H1 (cell line): ENCODE results near the gene MVP. TPM values are rescaled to one million over a fixed set of nuclear protein-coding genes. Genes with fewer than 3 reads are reported as not detected.
A peak's percentile ranks its signal among the peaks of the same experiment; 100 is the strongest.

Experiments
- CTCF ChIA-PET: fragments of 300-600 bp; sonication (Branson Sonifier 250); formaldehyde crosslinking; loops from one replicate; lab custom pipeline; 2021; ENCODE audit not compliant: partially characterized antibody; lab: Charles Lee
- POLR2A ChIA-PET: fragments of 300-600 bp; sonication (Branson Sonifier 250); formaldehyde crosslinking; loops from one replicate; lab custom pipeline; 2021; ENCODE audit warnings: inconsistent platforms; ENCODE audit not compliant: partially characterized antibody; lab: Charles Lee
- DNase-seq, 2 experiments: peaks; one replicate each; pipeline versions ENCODE4 v3.0.0 to v3.0.0-alpha.2; 2010 to 2022; ENCODE audit warnings: low spot score in 2 of 2, low read depth in 1 of 2, mixed read lengths in 1 of 2
- FAIRE-seq: peaks from 2 replicates; lab custom pipeline; 2011; peaks lifted over from hg19 to GRCh38; lab: Jason Lieb, UNC
- H2AFZ ChIP-seq: 2 replicates; pipeline ENCODE4 v1.8.1; 2012; ENCODE audit warnings: low read length, inconsistent platforms
- H2AK5ac ChIP-seq: 2 replicates; pipeline ENCODE4 v1.6.1; 2013; ENCODE audit warnings: low read depth, low read length
- H2BK120ac ChIP-seq: replicated peaks from 2 replicates; pipeline ENCODE3; 2013; ENCODE audit warnings: low read depth, low read length, inconsistent platforms
- H2BK12ac ChIP-seq: 2 replicates; pipeline ENCODE4 v1.6.1; 2013; ENCODE audit warnings: low read depth, low read length
- H2BK15ac ChIP-seq: 2 replicates; pipeline ENCODE4 v1.6.1; 2013; ENCODE audit warnings: low read length
- H2BK20ac ChIP-seq: 2 replicates; pipeline ENCODE4 v1.6.1; 2013; ENCODE audit warnings: low read length
- H2BK5ac ChIP-seq: 2 replicates; pipeline ENCODE4 v1.6.1; 2013; ENCODE audit warnings: low read depth, low read length
- H3K14ac ChIP-seq: 2 replicates; pipeline ENCODE4 v1.6.1; 2013; ENCODE audit warnings: inconsistent platforms; ENCODE audit not compliant: insufficient read length
- H3K18ac ChIP-seq: 2 replicates; pipeline ENCODE4 v1.6.1; 2013; ENCODE audit warnings: low read length; ENCODE audit errors: extremely low read depth
- H3K23ac ChIP-seq: 2 replicates; pipeline ENCODE4 v1.6.1; 2013; ENCODE audit warnings: inconsistent platforms; ENCODE audit not compliant: insufficient read length
- H3K23me2 ChIP-seq: 2 replicates; pipeline ENCODE4 v1.6.1; 2013; ENCODE audit warnings: low read depth, low read length
- H3K27ac ChIP-seq: 2 replicates; pipeline ENCODE4 v1.6.1; 2011; ENCODE audit warnings: low read depth, low read length, inconsistent platforms
- H3K27me3 ChIP-seq, 4 experiments: replicated peaks in 1 of 4; 1 replicate in 1 of 4; 2 replicates in 3 of 4; pipeline versions ENCODE4 v1.6.1 to v1.8.1; 2011 to 2013; ENCODE audit warnings: low read length in 3 of 4, mild to moderate bottlenecking in 3 of 4, inconsistent platforms in 2 of 4, mixed read lengths in 2 of 4, moderate library complexity in 1 of 4; ENCODE audit not compliant: control insufficient read depth in 3 of 4, insufficient read depth in 3 of 4; ENCODE audit errors: extremely low read depth in 1 of 4
- H3K36me3 ChIP-seq, 4 experiments: 2 replicates each; pipeline versions ENCODE4 v1.6.1 to v1.8.1; 2011 to 2013; ENCODE audit warnings: mild to moderate bottlenecking in 4 of 4, low read length in 3 of 4, moderate library complexity in 2 of 4, control low read depth in 1 of 4, inconsistent platforms in 1 of 4; ENCODE audit not compliant: insufficient read depth in 4 of 4, control insufficient read depth in 2 of 4
- H3K4ac ChIP-seq: replicated peaks from 2 replicates; pipeline ENCODE3; 2013; ENCODE audit warnings: low read length, low read depth, mixed read lengths, inconsistent platforms; ENCODE audit not compliant: insufficient read length
- H3K4me1 ChIP-seq, 4 experiments: replicated peaks in 1 of 4; 1 replicate in 1 of 4; 2 replicates in 3 of 4; pipeline versions ENCODE4 v1.6.1 to v1.8.1; 2011 to 2013; ENCODE audit warnings: low read length in 3 of 4, inconsistent platforms in 2 of 4, mixed read lengths in 1 of 4; ENCODE audit not compliant: insufficient read depth in 4 of 4, control insufficient read depth in 3 of 4
- H3K4me2 ChIP-seq, 2 experiments: 2 replicates each; pipeline versions ENCODE4 v1.6.1 to v1.8.1; 2011 to 2013; ENCODE audit warnings: low read depth in 2 of 2, low read length in 2 of 2, control low read depth in 1 of 2, inconsistent platforms in 1 of 2, mild to moderate bottlenecking in 1 of 2; ENCODE audit not compliant: insufficient read depth in 1 of 2
- H3K4me3 ChIP-seq, 4 experiments: fragments of 200-600, 300-600 bp in 1 of 4; sonication (generic), shearing (Covaris generic), sonication (Bioruptor Twin) in 1 of 4; 2 replicates each; pipeline versions ENCODE4 v1.5.1 to v1.8.1; 2011 to 2016; ENCODE audit warnings: low read length in 4 of 4, low read depth in 3 of 4, control low read depth in 2 of 4, inconsistent platforms in 2 of 4, mild to moderate bottlenecking in 2 of 4, mixed read lengths in 1 of 4, moderate library complexity in 1 of 4; ENCODE audit not compliant: insufficient read depth in 2 of 4; ENCODE audit errors: extremely low read depth in 1 of 4
- H3K56ac ChIP-seq: replicated peaks from 2 replicates; pipeline ENCODE3; 2013; ENCODE audit warnings: low read depth, mild to moderate bottlenecking, mixed read lengths, low read length, inconsistent platforms; ENCODE audit not compliant: insufficient read length
- H3K79me1 ChIP-seq: 2 replicates; pipeline ENCODE4 v1.6.1; 2013; ENCODE audit warnings: low read depth, low read length, control low read depth
- H3K79me2 ChIP-seq, 2 experiments: 2 replicates each; pipeline versions ENCODE4 v1.6.1 to v1.8.1; 2012 to 2013; ENCODE audit warnings: low read length in 2 of 2, mild to moderate bottlenecking in 2 of 2, inconsistent platforms in 1 of 2; ENCODE audit not compliant: insufficient read depth in 2 of 2, control insufficient read depth in 1 of 2
- H3K9ac ChIP-seq, 4 experiments: replicated peaks in 1 of 4; 1 replicate in 1 of 4; 2 replicates in 3 of 4; pipeline versions ENCODE4 v1.6.1 to v1.8.1; 2011 to 2013; ENCODE audit warnings: low read depth in 3 of 4, low read length in 3 of 4, control low read depth in 2 of 4, mild to moderate bottlenecking in 2 of 4, moderate library complexity in 2 of 4, inconsistent platforms in 1 of 4; ENCODE audit errors: extremely low read depth in 1 of 4
- H3K9me3 ChIP-seq, 2 experiments: 2 replicates each; pipeline versions ENCODE4 v1.6.1 to v1.8.1; 2012 to 2013; ENCODE audit warnings: mild to moderate bottlenecking in 2 of 2, moderate library complexity in 2 of 2, control low read depth in 1 of 2, inconsistent platforms in 1 of 2, low read depth in 1 of 2, low read length in 1 of 2, mixed read lengths in 1 of 2; ENCODE audit not compliant: insufficient read depth in 2 of 2
- H4K20me1 ChIP-seq, 2 experiments: replicated peaks in 1 of 2; 2 replicates each; pipeline versions ENCODE3 to v1.8.1; 2011 to 2013; ENCODE audit warnings: inconsistent platforms in 2 of 2, low read length in 2 of 2, mild to moderate bottlenecking in 1 of 2; ENCODE audit not compliant: insufficient read depth in 2 of 2, control insufficient read depth in 1 of 2
- H4K5ac ChIP-seq: 2 replicates; pipeline ENCODE4 v1.6.1; 2013; ENCODE audit warnings: low read length, low read depth, mixed read lengths, inconsistent platforms; ENCODE audit not compliant: insufficient read length
- H4K8ac ChIP-seq: 2 replicates; pipeline ENCODE4 v1.8.0; 2013; ENCODE audit warnings: mild to moderate bottlenecking, moderate library complexity, low read length, inconsistent platforms; ENCODE audit not compliant: insufficient read depth; ENCODE audit errors: extremely low read depth
- H4K91ac ChIP-seq: replicated peaks from 2 replicates; pipeline ENCODE3; 2013; ENCODE audit warnings: low read length, mixed read lengths, inconsistent platforms; ENCODE audit not compliant: insufficient read length
- ATF2 ChIP-seq: IDR thresholded peaks from 2 replicates; pipeline ENCODE4 v1.6.1; 2012; ENCODE audit warnings: low read length, inconsistent platforms
- CEBPB ChIP-seq: IDR thresholded peaks from 2 replicates; pipeline ENCODE4 v1.6.1; 2012; ENCODE audit warnings: low read depth, low read length
- CHD1 ChIP-seq: IDR thresholded peaks from 2 replicates; pipeline ENCODE4 v1.6.1; 2012; ENCODE audit warnings: low read depth, low read length, improper control_type of control experiment
- CTBP2 ChIP-seq: IDR thresholded peaks from 2 replicates; pipeline ENCODE4 v1.7.0; 2011; ENCODE audit warnings: borderline replicate concordance, mild to moderate bottlenecking, moderate library complexity, mixed read lengths, low read length; ENCODE audit not compliant: insufficient read depth, insufficient read length
- EGR1 ChIP-seq: IDR thresholded peaks from 2 replicates; pipeline ENCODE4 v1.6.1; 2011; ENCODE audit warnings: low read depth, low read length, borderline replicate concordance
- HDAC2 ChIP-seq, 2 experiments: fragments of 300-600 bp in 1 of 2; sonication (generic) in 1 of 2; IDR thresholded peaks; 2 replicates each; pipeline ENCODE4 v1.6.1; 2011 to 2012; ENCODE audit warnings: low read depth in 2 of 2, low read length in 2 of 2, mild to moderate bottlenecking in 2 of 2, moderate library complexity in 2 of 2, borderline replicate concordance in 1 of 2, inconsistent platforms in 1 of 2
- HDAC6 ChIP-seq: IDR thresholded peaks from one replicate; pipeline ENCODE4 v1.7.1; 2012; ENCODE audit warnings: low read depth, mild to moderate bottlenecking, inconsistent platforms, low read length, moderate library complexity
- SIX5 ChIP-seq: IDR thresholded peaks from 2 replicates; pipeline ENCODE4 v1.6.1; 2011; ENCODE audit warnings: mild to moderate bottlenecking, low read depth, low read length
- TBP ChIP-seq: IDR thresholded peaks from 2 replicates; pipeline ENCODE4 v1.6.1; 2011; ENCODE audit warnings: low read depth, low read length, improper control_type of control experiment
- TCF12 ChIP-seq: IDR thresholded peaks from 2 replicates; pipeline ENCODE4 v1.6.1; 2011; ENCODE audit warnings: low read depth, mild to moderate bottlenecking, low read length
- USF2 ChIP-seq: IDR thresholded peaks from 2 replicates; pipeline ENCODE4 v1.6.1; 2011; ENCODE audit warnings: low read length, improper control_type of control experiment
- WGBS, 2 experiments: shearing (Covaris generic) in 1 of 2; methylation state at CpG; one replicate each; pipeline versions ENCODE4 v1.1.6 to v1.1.7; 2013 to 2015; ENCODE audit warnings: low lambda C conversion rate in 2 of 2, mixed read lengths in 2 of 2, inconsistent platforms in 1 of 2, low coverage in 1 of 2, missing lambda C conversion rate in 1 of 2; ENCODE audit not compliant: insufficient replicate concordance in 2 of 2, insufficient coverage in 1 of 2, insufficient read length in 1 of 2; ENCODE audit errors: extremely low coverage in 1 of 2, missing lambda C conversion rate in 1 of 2; 5-methylcytosine and 5-hydroxymethylcytosine counted together
- polyA plus RNA-seq, 7 experiments: library from polyadenylated mRNA; depleted of rRNA in 3 of 7; stranded (reverse) in 5 of 7; unstranded in 2 of 7; fragments of >200 nt in 5 of 7; fragments of 200-250 nt in 2 of 7; gene quantifications; 1 replicate in 5 of 7; 2 replicates in 1 of 7; 4 replicates in 1 of 7; pipeline versions ENCODE4 v1.2.1 to v1.2.3, GENCODE V29; 2011 to 2013; ENCODE audit warnings: missing spikeins in 2 of 7, mixed read lengths in 2 of 7
- total RNA-seq: library from RNA; stranded (reverse); fragmentation: NEBNext Ultra II Directional; extraction: Animal tissue kit (Norgen Biotek cat#: 25700); gene quantifications from 2 replicates; pipeline ENCODE4 v1.2.1, GENCODE V29; 2021

MVP gene
- total and polyA plus RNA-seq, 2 of the 8 experiments (the other 6 are each of a cell fraction or from before 2014, with no cell fraction given): 1.9 TPM

- H4K20me1 ChIP-seq: peaks cover 0 to 5% of the 10 kb centered on the region in 2 experiments
- no peak overlapping the region for H2AK5ac ChIP-seq
- no peak overlapping the region for H3K23ac ChIP-seq
- no peaks in the 10 kb centered on the region for H3K27me3 ChIP-seq
- no peak overlapping the region for H3K9ac ChIP-seq
- H3K4ac ChIP-seq: no peak overlapping the region
- peaks cover 0 to 9% of the 10 kb centered on the region in 2 experiments; a peak in 2 of 4 replicates for H3K79me2 ChIP-seq
- H3K4me2 ChIP-seq: no peak overlapping the region
- no peak overlapping the region for H2AFZ ChIP-seq
- 91% methylated on average over 9 of the region's 9 CpGs; no CpG with 5 or more reads in 1 of the 2 experiments for WGBS, 2 experiments
- H2BK20ac ChIP-seq: no peak overlapping the region
- peaks cover 0 to 7% (median 3%) of the 10 kb centered on the region in 4 experiments; a peak in 3 of 7 replicates for H3K4me1 ChIP-seq
- no peak overlapping the region for H4K5ac ChIP-seq
- no peak overlapping the region for H3K4me3 ChIP-seq
- H3K23me2 ChIP-seq: peaks cover 8% of the 10 kb centered on the region; the same call in 1 of the 2 replicates
- no peak overlapping the region for H4K91ac ChIP-seq
- CTCF ChIA-PET: interaction anchor here (0.6 to 2.9 kb wide), 3 partner anchors 12 to 180 kb away, joined by 3 to 11 read pairs (median 3); no protein-coding TSS in a partner anchor
- H2BK120ac ChIP-seq: no peak overlapping the region
- peaks cover 9% of the 10 kb centered on the region for H3K79me1 ChIP-seq
- H2BK12ac ChIP-seq: no peak overlapping the region
- POLR2A ChIA-PET: interaction anchor here (3.7 kb wide), 1 partner anchor 11 kb away, joined by 11 read pairs; no protein-coding TSS in a partner anchor
- no peak overlapping the region for H3K56ac ChIP-seq
- peak overlapping the region; percentile 36 for H4K8ac ChIP-seq
- no peak overlapping the region for H3K14ac ChIP-seq
- peaks cover 0 to 11% (median 6%) of the 10 kb centered on the region in 4 experiments; a peak in 5 of 8 replicates for H3K36me3 ChIP-seq
- H3K27ac ChIP-seq: no peak overlapping the region
- no peak overlapping the region for H2BK5ac ChIP-seq
- no peak overlapping the region for H2BK15ac ChIP-seq
- DNase-seq: no peak
- no peak overlapping the region for H3K18ac ChIP-seq
- H3K9me3 ChIP-seq: no peaks in the 10 kb centered on the region
- no peak for FAIRE-seq
- TF ChIP-seq SIX5 (no peak), EGR1 (no peak), ATF2 (no peak), HDAC6 (no peak), TBP (no peak), TCF12 (no peak), HDAC2 (IDR thresholded peaks at IDR 0.05; ENCODE audit: borderline replicate concordance in 1 of 2, low read depth in 2 of 2, low read length in 2 of 2) (no peak), USF2 (no peak), CHD1 (no peak), CEBPB (no peak), CTBP2 (no peak)
Measured at GRCh38 chr16:29860218-29860617, 40.0 kb downstream of the MVP start.
